CD4-positive, CD25-positive, alpha-beta regulatory T cell (primary cell): ENCODE results near the gene IKBIP. TPM values are rescaled to one million over a fixed set of nuclear protein-coding genes. Genes with fewer than 3 reads are reported as not detected.

Source experiments
- polyA plus RNA-seq, 4 donors: library from polyadenylated mRNA; unstranded; fragments of 300-500 nt; fragmentation: Illumina TruSeq; gene quantifications; one replicate each; pipeline ENCODE4 v1.2.3, GENCODE V29; 2021
- total RNA-seq: library from RNA; stranded (reverse); gene quantifications from one replicate; pipeline ENCODE4 v1.2.3, GENCODE V29; 2022

The IKBIP gene
- total and polyA plus RNA-seq, 5 donors from 2014 or later: 3.4 to 11.0 (median 8.4) TPM

Other genes with a start within 250 kb of the IKBIP start
- gene TMPO, start 129.2 kb downstream of the IKBIP start, total RNA-seq: 105 TPM
- gene TMPO, start 129.2 kb downstream of the IKBIP start, polyA plus RNA-seq: 10 to 100 TPM; 40.3 to 65.7 (median 58.2) TPM
- 491 TPM for gene SLC25A3, start 51.1 kb downstream of the IKBIP start, total RNA-seq
- 100 to 1,000 TPM; 315 to 484 (median 346) TPM for gene SLC25A3, start 51.1 kb downstream of the IKBIP start, polyA plus RNA-seq
- 28.5 TPM for gene APAF1, start 502 bp upstream of the IKBIP start, total RNA-seq
- 1 to 10 TPM; 4.9 to 7.5 (median 6.8) TPM for gene APAF1, start 502 bp upstream of the IKBIP start, polyA plus RNA-seq